GM23338 (cell line): ENCODE results near the gene DTNBP1. TPM values are rescaled to one million over a fixed set of nuclear protein-coding genes. Genes with fewer than 3 reads are reported as not detected.

Experiments
- ATAC-seq: fragments of 200-7000 bp; cut with Tn5 transposase; 3 replicates; pipeline ENCODE4 v1.9.1; 2020
- DNase-seq: peaks from one replicate; pipeline ENCODE4 v3.0.0-alpha.2; 2015; ENCODE audit warnings: low spot score
- H2AFZ ChIP-seq: fragments of 200-600 bp; sonication (generic); 2 replicates; pipeline ENCODE4 v1.8.0; 2016; ENCODE audit warnings: antibody characterized with exemption, mild to moderate bottlenecking, moderate library complexity
- H3F3A ChIP-seq: fragments of 200-600 bp; sonication (generic); replicated peaks from 2 replicates; pipeline ENCODE4 v1.8.0; 2017; ENCODE audit warnings: antibody characterized with exemption, mixed run types, low read depth
- H3K27ac ChIP-seq: fragments of 200-600 bp; sonication (generic); 2 replicates; pipeline ENCODE4 v1.6.1; 2016; ENCODE audit warnings: low read depth
- H3K27me3 ChIP-seq: fragments of 200-600 bp; sonication (generic); 2 replicates; pipeline ENCODE4 v1.8.0; 2016; ENCODE audit warnings: mild to moderate bottlenecking, mixed run types, moderate library complexity; ENCODE audit not compliant: insufficient read depth
- H3K36me3 ChIP-seq: fragments of 200-600 bp; sonication (generic); 2 replicates; pipeline ENCODE4 v1.8.0; 2016; ENCODE audit warnings: mild to moderate bottlenecking; ENCODE audit not compliant: insufficient read depth
- H3K4me1 ChIP-seq: fragments of 200-600 bp; sonication (generic); 2 replicates; pipeline ENCODE4 v1.8.0; 2016; ENCODE audit warnings: mild to moderate bottlenecking, moderate library complexity; ENCODE audit not compliant: insufficient read depth
- H3K4me2 ChIP-seq: fragments of 200-600 bp; sonication (generic); 2 replicates; pipeline ENCODE4 v1.7.1; 2017; ENCODE audit warnings: mixed run types
- H3K4me3 ChIP-seq: fragments of 200-600 bp; sonication (generic); 2 replicates; pipeline ENCODE4 v1.6.1; 2016; ENCODE audit warnings: mixed run types
- H3K79me2 ChIP-seq: fragments of 200-600 bp; sonication (generic); replicated peaks from 2 replicates; pipeline ENCODE4 v1.8.0; 2017; ENCODE audit warnings: mild to moderate bottlenecking; ENCODE audit not compliant: insufficient read depth
- H3K9me2 ChIP-seq: fragments of 200-600 bp; sonication (generic); 2 replicates; pipeline ENCODE4 v1.8.0; 2017; ENCODE audit not compliant: insufficient read depth
- H4K20me1 ChIP-seq: fragments of 200-600 bp; sonication (generic); replicated peaks from 2 replicates; pipeline ENCODE4 v1.8.0; 2017; ENCODE audit warnings: mild to moderate bottlenecking; ENCODE audit not compliant: insufficient read depth
- H3K27ac Mint-ChIP-seq: 2 replicates; pipeline ENCODE4 v1.8.0; 2020; ENCODE audit warnings: inconsistent platforms, mild to moderate bottlenecking, moderate library complexity, mixed read lengths
- H3K27me3 Mint-ChIP-seq: 3 replicates; pipeline ENCODE4 v1.8.0; 2022; ENCODE audit warnings: low read depth, mild to moderate bottlenecking, moderate library complexity, mixed read lengths, inconsistent platforms; ENCODE audit not compliant: insufficient read depth, poor library complexity
- H3K36me3 Mint-ChIP-seq: 3 replicates; pipeline ENCODE4 v1.8.0; 2021; ENCODE audit warnings: low read depth, mild to moderate bottlenecking, inconsistent platforms, moderate library complexity, mixed read lengths
- H3K4me1 Mint-ChIP-seq: 3 replicates; pipeline ENCODE4 v1.8.0; 2020; ENCODE audit warnings: mild to moderate bottlenecking, inconsistent platforms, mixed read lengths
- H3K4me3 Mint-ChIP-seq: 3 replicates; pipeline ENCODE4 v1.8.0; 2021; ENCODE audit warnings: moderate library complexity, mild to moderate bottlenecking, inconsistent platforms, mixed read lengths
- H3K9me3 Mint-ChIP-seq: 3 replicates; pipeline ENCODE4 v1.8.0; 2020; ENCODE audit warnings: moderate library complexity, mild to moderate bottlenecking, inconsistent platforms, mixed read lengths
- CREB1 ChIP-seq: fragments of 250-450 bp; sonication (Bioruptor Pico); IDR thresholded peaks from 2 replicates; pipeline ENCODE4 v1.5.0; 2020; ENCODE audit warnings: low read depth, mild to moderate bottlenecking, moderate library complexity
- EZH2 ChIP-seq: fragments of 200-600 bp; sonication (generic); IDR thresholded peaks from one replicate; pipeline ENCODE4 v1.8.0; 2017; ENCODE audit warnings: antibody characterized with exemption, mild to moderate bottlenecking, low read depth; ENCODE audit not compliant: unreplicated experiment
- EZH2phosphoT487 ChIP-seq: fragments of 200-600 bp; sonication (generic); IDR thresholded peaks from one replicate; pipeline ENCODE4 v1.8.1; 2018; ENCODE audit warnings: antibody characterized with exemption; ENCODE audit not compliant: unreplicated experiment
- JUNB ChIP-seq: IDR thresholded peaks from one replicate; pipeline ENCODE4 v1.6.1; 2016; ENCODE audit warnings: antibody characterized with exemption; ENCODE audit not compliant: unreplicated experiment
- NANOG ChIP-seq: IDR thresholded peaks from 2 replicates; pipeline ENCODE4 v1.6.1; 2016; ENCODE audit warnings: antibody characterized with exemption, borderline replicate concordance
- POLR2AphosphoS5 ChIP-seq: IDR thresholded peaks from 2 replicates; pipeline ENCODE4 v1.6.1; 2016; ENCODE audit warnings: antibody characterized with exemption, low read depth
- STAT1 ChIP-seq: IDR thresholded peaks from one replicate; pipeline ENCODE4 v1.6.1; 2016; ENCODE audit warnings: antibody characterized with exemption; ENCODE audit not compliant: unreplicated experiment
- ZNF114 ChIP-seq: fragments of 250-450 bp; sonication (Bioruptor Pico); IDR thresholded peaks from 2 replicates; pipeline ENCODE4 v1.5.0; 2020; ENCODE audit warnings: mild to moderate bottlenecking, moderate library complexity
- polyA plus RNA-seq: library from polyadenylated mRNA; unstranded; fragments of >200 nt; fragmentation: Nextera tagmentation; extraction: Ambion mirVana; gene quantifications from 2 replicates; pipeline ENCODE4 v1.2.1, GENCODE V29; 2016
- total RNA-seq: library from RNA; depleted of rRNA; stranded (reverse); fragments of >200 nt; shearing (Covaris generic); gene quantifications from 2 replicates; pipeline ENCODE4 v1.2.3, GENCODE V29; 2014
- TF ChIP-seq, protein P1 (sequence below): fragments of 250-450 bp; sonication (Bioruptor Pico); IDR thresholded peaks from 2 replicates; pipeline ENCODE4 v1.5.0; 2020; ENCODE audit warnings: mild to moderate bottlenecking, moderate library complexity
- TF ChIP-seq, protein P2 (sequence below): IDR thresholded peaks from one replicate; pipeline ENCODE4 v1.6.1; 2018; ENCODE audit warnings: antibody characterized with exemption; ENCODE audit not compliant: unreplicated experiment
- TF ChIP-seq, protein P3 (sequence below), 2 experiments: fragments of 200-600 bp in 1 of 2; sonication (generic) in 1 of 2; conservative IDR thresholded peaks; 2 replicates each; pipeline versions ENCODE4 v1.5.1 to v1.6.1; 2016 to 2017; ENCODE audit warnings: antibody characterized with exemption in 2 of 2, low read depth in 2 of 2, mild to moderate bottlenecking in 2 of 2, moderate library complexity in 1 of 2
- TF ChIP-seq, protein P4 (sequence below): IDR thresholded peaks from 2 replicates; pipeline ENCODE4 v1.6.1; 2016; ENCODE audit warnings: antibody characterized with exemption

Gene DTNBP1
- total and polyA plus RNA-seq, 2 experiments from 2014 or later: 12.1 to 20.1 TPM

DNA sequence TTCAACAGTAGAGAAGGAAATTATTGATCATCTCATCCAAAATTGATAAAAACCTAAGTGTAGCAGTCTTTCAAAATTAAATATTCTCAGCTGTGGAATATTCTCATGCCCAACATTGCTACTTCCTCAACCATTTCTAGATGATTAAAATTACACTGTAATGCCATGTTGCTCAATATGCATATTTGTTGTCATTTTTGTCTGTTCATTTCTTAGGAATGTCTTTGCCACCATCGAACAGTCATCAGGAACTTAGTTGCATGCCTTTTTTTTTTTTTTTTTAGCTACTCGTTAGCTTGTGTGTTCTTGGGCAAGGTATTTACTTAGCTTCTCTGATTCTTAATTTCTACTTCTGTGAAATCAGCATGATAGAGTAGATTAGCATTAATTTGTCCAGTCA is 188.6 kb downstream of the DTNBP1 start (continued):
- TF ChIP-seq, protein P1, sequence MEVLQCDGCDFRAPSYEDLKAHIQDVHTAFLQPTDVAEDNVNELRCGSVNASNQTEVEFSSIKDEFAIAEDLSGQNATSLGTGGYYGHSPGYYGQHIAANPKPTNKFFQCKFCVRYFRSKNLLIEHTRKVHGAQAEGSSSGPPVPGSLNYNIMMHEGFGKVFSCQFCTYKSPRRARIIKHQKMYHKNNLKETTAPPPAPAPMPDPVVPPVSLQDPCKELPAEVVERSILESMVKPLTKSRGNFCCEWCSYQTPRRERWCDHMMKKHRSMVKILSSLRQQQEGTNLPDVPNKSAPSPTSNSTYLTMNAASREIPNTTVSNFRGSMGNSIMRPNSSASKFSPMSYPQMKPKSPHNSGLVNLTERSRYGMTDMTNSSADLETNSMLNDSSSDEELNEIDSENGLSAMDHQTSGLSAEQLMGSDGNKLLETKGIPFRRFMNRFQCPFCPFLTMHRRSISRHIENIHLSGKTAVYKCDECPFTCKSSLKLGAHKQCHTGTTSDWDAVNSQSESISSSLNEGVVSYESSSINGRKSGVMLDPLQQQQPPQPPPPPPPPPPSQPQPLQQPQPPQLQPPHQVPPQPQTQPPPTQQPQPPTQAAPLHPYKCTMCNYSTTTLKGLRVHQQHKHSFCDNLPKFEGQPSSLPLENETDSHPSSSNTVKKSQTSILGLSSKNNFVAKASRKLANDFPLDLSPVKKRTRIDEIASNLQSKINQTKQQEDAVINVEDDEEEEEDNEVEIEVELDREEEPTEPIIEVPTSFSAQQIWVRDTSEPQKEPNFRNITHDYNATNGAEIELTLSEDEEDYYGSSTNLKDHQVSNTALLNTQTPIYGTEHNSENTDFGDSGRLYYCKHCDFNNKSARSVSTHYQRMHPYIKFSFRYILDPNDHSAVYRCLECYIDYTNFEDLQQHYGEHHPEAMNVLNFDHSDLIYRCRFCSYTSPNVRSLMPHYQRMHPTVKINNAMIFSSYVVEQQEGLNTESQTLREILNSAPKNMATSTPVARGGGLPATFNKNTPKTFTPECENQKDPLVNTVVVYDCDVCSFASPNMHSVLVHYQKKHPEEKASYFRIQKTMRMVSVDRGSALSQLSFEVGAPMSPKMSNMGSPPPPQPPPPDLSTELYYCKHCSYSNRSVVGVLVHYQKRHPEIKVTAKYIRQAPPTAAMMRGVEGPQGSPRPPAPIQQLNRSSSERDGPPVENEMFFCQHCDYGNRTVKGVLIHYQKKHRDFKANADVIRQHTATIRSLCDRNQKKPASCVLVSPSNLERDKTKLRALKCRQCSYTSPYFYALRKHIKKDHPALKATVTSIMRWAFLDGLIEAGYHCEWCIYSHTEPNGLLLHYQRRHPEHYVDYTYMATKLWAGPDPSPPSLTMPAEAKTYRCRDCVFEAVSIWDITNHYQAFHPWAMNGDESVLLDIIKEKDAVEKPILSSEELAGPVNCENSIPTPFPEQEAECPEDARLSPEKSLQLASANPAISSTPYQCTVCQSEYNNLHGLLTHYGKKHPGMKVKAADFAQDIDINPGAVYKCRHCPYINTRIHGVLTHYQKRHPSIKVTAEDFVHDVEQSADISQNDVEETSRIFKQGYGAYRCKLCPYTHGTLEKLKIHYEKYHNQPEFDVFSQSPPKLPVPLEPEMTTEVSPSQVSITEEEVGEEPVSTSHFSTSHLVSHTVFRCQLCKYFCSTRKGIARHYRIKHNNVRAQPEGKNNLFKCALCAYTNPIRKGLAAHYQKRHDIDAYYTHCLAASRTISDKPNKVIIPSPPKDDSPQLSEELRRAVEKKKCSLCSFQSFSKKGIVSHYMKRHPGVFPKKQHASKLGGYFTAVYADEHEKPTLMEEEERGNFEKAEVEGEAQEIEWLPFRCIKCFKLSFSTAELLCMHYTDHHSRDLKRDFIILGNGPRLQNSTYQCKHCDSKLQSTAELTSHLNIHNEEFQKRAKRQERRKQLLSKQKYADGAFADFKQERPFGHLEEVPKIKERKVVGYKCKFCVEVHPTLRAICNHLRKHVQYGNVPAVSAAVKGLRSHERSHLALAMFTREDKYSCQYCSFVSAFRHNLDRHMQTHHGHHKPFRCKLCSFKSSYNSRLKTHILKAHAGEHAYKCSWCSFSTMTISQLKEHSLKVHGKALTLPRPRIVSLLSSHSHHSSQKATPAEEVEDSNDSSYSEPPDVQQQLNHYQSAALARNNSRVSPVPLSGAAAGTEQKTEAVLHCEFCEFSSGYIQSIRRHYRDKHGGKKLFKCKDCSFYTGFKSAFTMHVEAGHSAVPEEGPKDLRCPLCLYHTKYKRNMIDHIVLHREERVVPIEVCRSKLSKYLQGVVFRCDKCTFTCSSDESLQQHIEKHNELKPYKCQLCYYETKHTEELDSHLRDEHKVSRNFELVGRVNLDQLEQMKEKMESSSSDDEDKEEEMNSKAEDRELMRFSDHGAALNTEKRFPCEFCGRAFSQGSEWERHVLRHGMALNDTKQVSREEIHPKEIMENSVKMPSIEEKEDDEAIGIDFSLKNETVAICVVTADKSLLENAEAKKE (CRISPR knock-in tag): no peak
- TF ChIP-seq POLR2AphosphoS5 (no peak), ZNF114 (CRISPR knock-in tag) (no peak), JUNB (no peak), CREB1 (CRISPR knock-in tag) (no peak)

DNA sequence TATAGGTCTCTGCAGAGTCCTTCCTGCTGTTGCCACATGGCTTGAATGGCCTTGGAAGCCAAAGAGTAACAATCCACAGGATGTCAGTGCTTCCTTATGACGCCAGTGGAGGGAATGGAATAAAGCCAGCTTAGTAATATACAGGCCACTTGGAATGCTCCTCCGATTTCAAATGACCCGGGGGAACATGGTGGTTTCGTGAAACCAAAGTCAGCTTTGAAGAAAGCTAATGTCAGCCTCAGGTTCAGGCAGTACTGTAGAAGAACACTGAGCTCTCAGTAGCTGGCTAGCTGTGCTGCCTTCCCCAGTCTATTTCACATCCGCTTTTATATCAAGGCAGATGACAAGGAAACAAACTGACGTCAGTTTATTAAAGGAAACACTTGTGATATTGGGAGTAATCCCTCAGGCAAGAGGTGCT is 189.1 kb downstream of the DTNBP1 start:
- Histone ChIP-seq H3K4me1 (peaks cover 64% of the 10 kb centered on the region), H3K9me2 (no peaks in the 10 kb centered on the region), H3F3A (peaks cover 14% of the 10 kb centered on the region; the same call in 1 of the 2 replicates), H3K27ac (no peak overlapping the region), H3K79me2 (peaks cover 98% of the 10 kb centered on the region), H3K4me2 (no peak overlapping the region), H2AFZ (no peak overlapping the region), H3K36me3 (peaks cover 22% of the 10 kb centered on the region), H3K27me3 (no peaks in the 10 kb centered on the region), H3K4me3 (no peak overlapping the region), H4K20me1 (peaks cover 93% of the 10 kb centered on the region)
- peaks cover 50% of the 10 kb centered on the region for H3K36me3 Mint-ChIP-seq
- peaks cover 35% of the 10 kb centered on the region for H3K27me3 Mint-ChIP-seq
- H3K27ac Mint-ChIP-seq: no peak overlapping the region
- no peaks in the 10 kb centered on the region for H3K9me3 Mint-ChIP-seq
- DNase-seq: no peak
- no peak for ATAC-seq
- H3K4me1 Mint-ChIP-seq: peaks cover 64% of the 10 kb centered on the region
- H3K4me3 Mint-ChIP-seq: no peak overlapping the region
- TF ChIP-seq, protein P2, sequence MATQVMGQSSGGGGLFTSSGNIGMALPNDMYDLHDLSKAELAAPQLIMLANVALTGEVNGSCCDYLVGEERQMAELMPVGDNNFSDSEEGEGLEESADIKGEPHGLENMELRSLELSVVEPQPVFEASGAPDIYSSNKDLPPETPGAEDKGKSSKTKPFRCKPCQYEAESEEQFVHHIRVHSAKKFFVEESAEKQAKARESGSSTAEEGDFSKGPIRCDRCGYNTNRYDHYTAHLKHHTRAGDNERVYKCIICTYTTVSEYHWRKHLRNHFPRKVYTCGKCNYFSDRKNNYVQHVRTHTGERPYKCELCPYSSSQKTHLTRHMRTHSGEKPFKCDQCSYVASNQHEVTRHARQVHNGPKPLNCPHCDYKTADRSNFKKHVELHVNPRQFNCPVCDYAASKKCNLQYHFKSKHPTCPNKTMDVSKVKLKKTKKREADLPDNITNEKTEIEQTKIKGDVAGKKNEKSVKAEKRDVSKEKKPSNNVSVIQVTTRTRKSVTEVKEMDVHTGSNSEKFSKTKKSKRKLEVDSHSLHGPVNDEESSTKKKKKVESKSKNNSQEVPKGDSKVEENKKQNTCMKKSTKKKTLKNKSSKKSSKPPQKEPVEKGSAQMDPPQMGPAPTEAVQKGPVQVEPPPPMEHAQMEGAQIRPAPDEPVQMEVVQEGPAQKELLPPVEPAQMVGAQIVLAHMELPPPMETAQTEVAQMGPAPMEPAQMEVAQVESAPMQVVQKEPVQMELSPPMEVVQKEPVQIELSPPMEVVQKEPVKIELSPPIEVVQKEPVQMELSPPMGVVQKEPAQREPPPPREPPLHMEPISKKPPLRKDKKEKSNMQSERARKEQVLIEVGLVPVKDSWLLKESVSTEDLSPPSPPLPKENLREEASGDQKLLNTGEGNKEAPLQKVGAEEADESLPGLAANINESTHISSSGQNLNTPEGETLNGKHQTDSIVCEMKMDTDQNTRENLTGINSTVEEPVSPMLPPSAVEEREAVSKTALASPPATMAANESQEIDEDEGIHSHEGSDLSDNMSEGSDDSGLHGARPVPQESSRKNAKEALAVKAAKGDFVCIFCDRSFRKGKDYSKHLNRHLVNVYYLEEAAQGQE: no peak
- TF ChIP-seq JUNB (no peak), NANOG (no peak), STAT1 (no peak), EZH2phosphoT487 (no peak), ZNF114 (CRISPR knock-in tag) (no peak), POLR2AphosphoS5 (no peak), CREB1 (CRISPR knock-in tag) (no peak), EZH2 (no peak)
- TF ChIP-seq, protein P3, sequence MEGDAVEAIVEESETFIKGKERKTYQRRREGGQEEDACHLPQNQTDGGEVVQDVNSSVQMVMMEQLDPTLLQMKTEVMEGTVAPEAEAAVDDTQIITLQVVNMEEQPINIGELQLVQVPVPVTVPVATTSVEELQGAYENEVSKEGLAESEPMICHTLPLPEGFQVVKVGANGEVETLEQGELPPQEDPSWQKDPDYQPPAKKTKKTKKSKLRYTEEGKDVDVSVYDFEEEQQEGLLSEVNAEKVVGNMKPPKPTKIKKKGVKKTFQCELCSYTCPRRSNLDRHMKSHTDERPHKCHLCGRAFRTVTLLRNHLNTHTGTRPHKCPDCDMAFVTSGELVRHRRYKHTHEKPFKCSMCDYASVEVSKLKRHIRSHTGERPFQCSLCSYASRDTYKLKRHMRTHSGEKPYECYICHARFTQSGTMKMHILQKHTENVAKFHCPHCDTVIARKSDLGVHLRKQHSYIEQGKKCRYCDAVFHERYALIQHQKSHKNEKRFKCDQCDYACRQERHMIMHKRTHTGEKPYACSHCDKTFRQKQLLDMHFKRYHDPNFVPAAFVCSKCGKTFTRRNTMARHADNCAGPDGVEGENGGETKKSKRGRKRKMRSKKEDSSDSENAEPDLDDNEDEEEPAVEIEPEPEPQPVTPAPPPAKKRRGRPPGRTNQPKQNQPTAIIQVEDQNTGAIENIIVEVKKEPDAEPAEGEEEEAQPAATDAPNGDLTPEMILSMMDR (conservative IDR thresholded peaks at IDR 0.05; ENCODE audit: low read depth in 2 of 2): no peak
- TF ChIP-seq, protein P4, sequence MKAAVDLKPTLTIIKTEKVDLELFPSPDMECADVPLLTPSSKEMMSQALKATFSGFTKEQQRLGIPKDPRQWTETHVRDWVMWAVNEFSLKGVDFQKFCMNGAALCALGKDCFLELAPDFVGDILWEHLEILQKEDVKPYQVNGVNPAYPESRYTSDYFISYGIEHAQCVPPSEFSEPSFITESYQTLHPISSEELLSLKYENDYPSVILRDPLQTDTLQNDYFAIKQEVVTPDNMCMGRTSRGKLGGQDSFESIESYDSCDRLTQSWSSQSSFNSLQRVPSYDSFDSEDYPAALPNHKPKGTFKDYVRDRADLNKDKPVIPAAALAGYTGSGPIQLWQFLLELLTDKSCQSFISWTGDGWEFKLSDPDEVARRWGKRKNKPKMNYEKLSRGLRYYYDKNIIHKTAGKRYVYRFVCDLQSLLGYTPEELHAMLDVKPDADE: no peak
